Hematopoietic multipotent progenitor cell treated with erythropoietin and hydrocortisone succinate and interleukin-3 and kit ligand, for 15 days (in vitro differentiated cells): ENCODE data around the gene TMEM130.

ENCODE experiments used
- DNase-seq: peaks from one replicate; pipeline ENCODE4 v3.0.0-alpha.2; 2015; ENCODE audit warnings: low spot score

TMEM130 gene

GRCh38 chr7:98841179-98841997 is 28.4 kb downstream of the TMEM130 start:
- peak; percentile 56 for DNase-seq

DNA sequence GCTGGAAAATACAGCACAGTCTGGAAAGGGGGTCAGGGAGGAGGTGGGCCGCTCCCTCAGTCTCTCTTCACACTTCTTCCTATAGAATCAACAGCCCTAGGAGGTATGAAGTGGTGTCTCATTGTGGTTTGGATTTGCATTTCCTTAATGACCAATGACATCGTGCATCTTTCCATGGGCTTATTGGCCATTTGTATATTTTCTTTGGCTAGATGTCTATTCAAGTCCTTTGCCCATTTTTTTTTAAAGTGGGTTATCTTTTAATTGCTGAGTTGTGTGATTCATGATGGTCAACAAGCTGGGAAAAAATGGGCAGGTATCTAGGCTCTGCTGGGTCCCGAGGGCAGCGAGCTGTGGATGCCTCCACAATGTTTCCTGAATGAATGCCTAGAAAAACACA is 29.1 kb downstream of the TMEM130 start:
- no peak for DNase-seq

- DNase-seq, result no peak
These were observed 29.7 kb downstream of the TMEM130 start for GRCh38 chr7:98840096-98840495.

DNA sequence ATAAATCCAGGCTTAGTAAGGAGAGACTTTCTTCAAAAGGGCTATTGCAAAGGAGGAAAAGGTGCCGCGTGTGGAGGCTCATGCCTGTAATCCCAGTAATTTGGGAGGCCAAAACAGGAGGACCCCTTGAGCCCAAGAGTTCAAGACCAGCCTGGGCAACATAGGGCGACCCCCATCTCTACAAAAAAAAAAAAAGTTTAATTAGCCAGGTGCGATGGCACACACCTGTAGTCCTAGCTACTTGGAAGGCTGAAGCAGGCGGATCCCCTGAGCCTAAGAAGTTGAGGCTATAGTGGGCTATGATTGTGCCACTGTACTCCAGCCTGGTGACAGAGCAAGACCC is 32.2 kb downstream of the TMEM130 start:
- no peak for DNase-seq

DNA sequence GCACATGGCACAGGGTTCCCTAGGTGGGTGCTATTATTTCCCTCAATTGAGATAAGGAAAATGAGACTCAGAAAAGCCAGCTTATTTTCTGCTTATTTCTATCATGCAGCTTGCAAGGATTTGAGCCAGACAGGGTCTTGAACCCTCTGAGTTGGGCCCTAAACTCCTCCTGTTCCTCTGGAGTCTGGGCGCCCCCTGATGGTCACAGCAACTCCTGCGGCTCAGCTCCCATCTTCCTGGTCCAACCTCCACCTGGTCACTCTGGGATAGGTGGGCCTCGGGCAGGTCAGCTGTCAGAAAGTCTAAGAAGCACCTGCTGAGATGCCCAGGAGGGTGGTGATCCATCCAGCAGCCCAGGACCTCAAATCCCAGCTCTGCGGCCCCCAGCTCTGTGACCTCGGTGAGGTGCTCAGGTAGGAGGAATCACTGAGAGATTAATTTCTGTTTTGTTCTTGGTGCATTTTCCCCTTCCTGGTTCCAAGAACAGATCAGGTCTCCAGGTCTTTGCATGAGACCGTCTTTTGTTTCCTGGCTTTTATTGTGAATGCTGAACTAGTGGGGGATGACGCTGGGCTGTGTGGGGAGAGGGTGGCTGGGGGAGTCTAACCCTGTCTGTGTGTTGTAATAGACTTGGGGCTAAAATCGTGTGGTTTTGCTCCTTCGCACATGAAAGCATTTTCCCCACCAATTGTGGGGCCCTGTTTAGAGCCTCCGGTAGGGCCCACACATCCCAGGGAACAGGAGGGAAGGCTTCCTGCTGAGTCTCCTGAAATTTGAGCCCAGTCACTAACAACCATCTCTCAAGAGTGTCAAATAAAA is 32.8 kb downstream of the TMEM130 start:
- no peak for DNase-seq

GRCh38 chr7:98834949-98835348 is 34.9 kb downstream of the TMEM130 start:
- no peak for DNase-seq

GRCh38 chr7:98833022-98833421 is 36.8 kb downstream of the TMEM130 start:
- DNase-seq, result no peak

DNA sequence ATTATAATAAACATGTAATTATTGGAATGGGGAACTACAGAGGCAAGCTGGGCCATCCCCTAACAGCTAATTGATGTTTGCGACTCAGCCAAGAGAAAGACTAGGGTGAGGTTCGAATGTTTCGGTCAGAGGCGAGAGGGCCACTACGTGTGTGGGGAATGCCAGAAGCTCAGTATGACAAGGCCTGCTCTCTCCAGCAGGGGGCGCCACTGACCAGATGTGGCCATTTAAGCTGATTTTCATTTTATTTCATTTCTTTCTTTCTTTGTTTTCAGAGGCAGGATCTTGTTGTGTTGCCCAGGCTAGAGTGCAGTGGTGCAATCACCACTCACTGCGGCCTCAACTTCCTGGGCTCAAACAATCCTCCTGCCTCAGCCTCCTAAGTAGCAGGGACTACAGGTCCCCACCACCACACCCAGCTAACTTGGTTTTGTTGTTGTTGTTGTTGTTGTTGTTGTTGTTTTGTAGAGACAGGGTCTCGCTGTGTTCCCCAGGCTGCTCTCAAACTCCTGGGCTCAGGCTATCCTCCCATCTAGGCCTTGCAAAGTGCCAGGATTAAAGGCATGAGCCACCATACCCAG is 38.1 kb downstream of the TMEM130 start:
- DNase-seq, result peak; percentile 42

DNA sequence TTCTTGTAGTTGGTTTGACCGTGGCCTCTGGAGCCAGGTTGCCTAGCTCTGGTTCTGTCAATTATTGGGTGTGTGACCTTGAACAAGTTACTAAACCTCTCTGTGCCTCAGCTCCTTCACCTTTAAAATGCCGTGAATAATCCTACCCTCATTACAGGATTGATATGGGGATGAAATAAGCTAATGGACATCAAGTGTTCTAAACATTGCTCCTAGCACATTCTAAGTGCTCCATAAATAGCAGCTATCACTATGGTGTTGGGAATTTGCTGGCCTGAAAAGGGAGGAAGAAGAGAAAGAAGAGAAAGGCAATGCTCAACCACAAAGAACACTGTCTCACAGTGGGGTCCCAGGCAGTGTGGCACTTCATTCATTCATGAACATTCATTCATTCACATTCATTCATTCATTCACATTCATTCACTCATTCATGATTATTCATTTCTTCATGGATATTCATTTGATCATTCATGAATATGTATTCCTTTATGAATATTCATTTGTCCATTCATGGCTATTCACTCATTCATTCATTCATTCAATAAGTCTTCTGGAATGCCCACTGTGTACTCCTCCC is 38.8 kb downstream of the TMEM130 start:
- no peak for DNase-seq

- no peak for DNase-seq
These were observed 41.4 kb downstream of the TMEM130 start for GRCh38 chr7:98828368-98828767.

GRCh38 chr7:98827258-98827657 is 42.6 kb downstream of the TMEM130 start:
- no peak for DNase-seq

DNA sequence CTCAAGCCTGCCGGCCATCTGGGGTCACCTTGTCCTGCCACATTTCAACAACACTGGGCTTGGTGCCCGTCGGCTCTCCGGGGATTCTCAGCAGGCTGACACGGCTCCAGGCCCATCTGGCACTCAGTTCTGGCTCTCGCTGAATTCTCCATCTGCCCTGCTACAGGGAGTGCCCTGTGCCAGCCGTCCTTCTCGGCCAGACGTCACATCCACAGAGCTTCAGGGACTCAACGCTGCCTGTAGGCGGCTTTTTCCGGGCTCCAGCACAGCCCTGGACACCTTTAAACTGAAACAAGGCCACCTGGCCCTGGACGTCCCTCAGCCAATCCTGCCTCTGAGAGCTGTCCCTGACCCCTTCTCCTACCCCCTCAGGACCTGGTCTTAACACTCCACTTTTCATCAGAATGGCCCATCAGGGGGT is 43.0 kb downstream of the TMEM130 start:
- DNase-seq, result no peak

GRCh38 chr7:98826387-98826786 is 43.4 kb downstream of the TMEM130 start:
- DNase-seq, result no peak

GRCh38 chr7:98823226-98823625 is 46.6 kb downstream of the TMEM130 start:
- no peak for DNase-seq

- DNase-seq, result no peak
These were observed 48.5 kb downstream of the TMEM130 start for GRCh38 chr7:98821348-98821747.

DNA sequence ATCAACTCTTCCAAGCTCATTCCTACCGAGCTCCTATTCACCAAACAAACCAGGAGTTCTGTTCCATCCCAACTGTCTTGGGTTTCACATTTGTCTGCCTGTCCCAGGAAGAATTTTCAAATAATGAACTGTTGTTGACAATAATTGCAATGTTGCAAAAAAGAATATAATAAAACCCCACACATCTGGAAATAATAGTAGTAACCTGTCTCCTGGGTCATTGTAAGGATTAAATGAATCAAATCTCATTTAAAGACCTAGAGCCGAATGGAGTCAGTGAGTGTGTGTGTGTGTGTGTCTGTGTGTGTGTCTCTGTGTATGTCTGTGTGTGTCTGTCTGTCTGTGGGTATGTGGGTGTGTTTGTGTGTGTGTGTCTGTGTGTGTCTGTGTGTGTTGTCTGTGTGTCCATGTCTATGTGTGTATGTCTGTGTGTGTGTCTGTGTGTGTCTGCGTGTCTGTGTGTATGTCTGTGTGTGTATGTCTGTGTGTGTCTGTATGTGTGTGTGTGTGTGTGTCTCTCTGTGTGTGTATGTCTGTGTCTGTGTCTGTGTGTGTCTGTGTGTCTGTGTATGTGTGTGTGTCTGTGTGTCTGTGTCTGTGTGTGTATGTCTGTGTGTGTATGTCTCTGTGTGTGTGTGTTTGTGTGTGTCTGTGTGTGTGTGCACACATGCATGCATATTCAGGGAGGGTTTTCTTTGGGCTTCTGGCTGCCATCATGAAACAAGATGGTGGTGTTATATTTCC is 52.7 kb downstream of the TMEM130 start:
- no peak for DNase-seq

- no peak for DNase-seq
These were observed 53.6 kb downstream of the TMEM130 start for GRCh38 chr7:98816241-98816640.

- no peak for DNase-seq
These were observed 54.5 kb downstream of the TMEM130 start for GRCh38 chr7:98815313-98815712.

DNA sequence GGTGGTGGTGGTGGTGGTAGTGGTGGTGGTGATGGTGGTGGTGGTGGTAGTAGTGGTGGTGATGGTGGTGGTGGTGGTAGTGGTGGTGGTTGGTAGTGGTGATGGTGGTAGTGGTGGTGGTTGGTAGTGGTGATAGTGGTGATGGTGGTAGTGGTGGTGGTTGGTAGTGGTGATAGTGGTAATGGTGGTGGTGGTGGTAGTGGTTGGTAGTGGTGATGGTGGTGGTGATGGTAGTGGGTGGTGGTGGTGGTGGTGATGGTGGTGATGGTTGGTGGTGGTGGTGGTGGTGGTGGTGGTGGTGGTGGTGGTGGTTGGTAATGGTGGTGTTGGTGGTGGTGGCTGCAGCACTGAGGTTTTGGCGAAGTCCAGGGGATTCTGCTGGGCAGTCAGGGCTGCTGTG is 58.5 kb downstream of the TMEM130 start:
- DNase-seq, result no peak

DNA sequence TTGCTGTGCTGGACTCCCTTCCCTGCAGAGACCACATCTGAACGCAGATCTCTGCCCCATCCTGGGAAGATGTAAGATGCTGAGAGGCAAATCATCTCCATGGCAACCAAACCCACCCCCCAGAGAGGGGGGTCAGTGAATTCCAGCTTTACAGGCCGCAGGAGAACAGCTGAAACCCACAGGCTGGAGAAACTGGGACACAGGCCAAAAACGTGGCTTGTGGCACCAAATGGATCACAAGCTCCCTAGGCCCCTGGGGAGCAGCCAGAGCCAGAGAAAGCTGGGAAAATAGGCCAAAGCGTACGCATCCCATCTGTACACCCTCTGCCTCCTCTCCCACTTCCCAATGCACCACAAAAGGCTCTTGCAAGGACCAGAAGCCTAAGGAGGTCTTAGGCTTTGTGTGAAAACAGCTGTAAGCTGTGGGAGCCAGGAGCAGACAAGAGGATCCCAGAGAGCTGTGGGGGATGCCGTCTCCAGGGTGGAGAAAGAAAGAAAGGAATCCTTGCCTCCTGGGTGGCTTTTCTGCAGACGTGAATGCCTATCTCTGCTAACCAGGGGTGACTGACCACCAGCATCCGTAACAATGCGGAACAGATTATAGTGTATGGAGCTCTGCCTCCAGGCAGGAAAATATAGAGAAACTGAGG is 59.5 kb downstream of the TMEM130 start:
- DNase-seq, result no peak

DNA sequence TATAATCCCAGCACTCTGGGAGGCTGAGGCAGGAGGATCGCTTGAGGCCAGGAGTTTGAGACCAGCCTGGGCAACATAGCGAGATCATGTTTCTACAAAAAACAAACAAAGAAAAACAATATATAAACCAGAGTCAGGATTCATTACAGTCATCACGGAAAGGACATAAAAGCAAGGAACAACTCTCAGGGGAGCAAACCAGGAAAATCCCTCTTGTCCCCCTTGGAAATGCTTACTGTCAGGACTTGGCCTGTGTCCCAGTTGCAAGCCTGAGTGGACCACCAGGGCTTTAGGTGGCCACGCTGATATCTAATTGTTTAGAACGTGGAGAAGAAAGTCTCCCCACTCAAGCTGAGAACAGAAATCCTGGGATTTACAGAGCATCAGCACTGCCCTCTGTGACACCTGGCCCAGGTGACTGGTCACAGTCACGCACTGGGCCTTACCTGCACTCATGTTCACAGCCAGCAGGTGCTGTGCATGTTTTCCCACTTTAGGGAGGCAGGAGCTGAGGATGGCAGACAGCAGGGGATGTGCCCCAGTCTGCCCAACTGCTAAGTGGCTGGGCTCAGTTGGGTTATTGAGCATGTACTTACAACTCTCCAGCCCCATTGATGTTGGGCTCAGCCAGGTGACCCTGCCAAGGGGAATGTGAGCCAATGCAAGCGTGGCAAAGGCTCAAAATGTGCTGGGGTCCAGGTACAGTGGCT is 60.9 kb downstream of the TMEM130 start:
- no peak for DNase-seq
